ENCODE data around the gene KIFBP. TPM values are rescaled to one million over a fixed set of nuclear protein-coding genes. Genes with fewer than 3 reads are reported as not detected.

Gene KIFBP
- total and polyA plus RNA-seq, 9 of the 15 experiments (the other 6 are each of a cell fraction or from before 2014, with no cell fraction given), result 5.6 to 23.2 (median 14.8) TPM

DNA sequence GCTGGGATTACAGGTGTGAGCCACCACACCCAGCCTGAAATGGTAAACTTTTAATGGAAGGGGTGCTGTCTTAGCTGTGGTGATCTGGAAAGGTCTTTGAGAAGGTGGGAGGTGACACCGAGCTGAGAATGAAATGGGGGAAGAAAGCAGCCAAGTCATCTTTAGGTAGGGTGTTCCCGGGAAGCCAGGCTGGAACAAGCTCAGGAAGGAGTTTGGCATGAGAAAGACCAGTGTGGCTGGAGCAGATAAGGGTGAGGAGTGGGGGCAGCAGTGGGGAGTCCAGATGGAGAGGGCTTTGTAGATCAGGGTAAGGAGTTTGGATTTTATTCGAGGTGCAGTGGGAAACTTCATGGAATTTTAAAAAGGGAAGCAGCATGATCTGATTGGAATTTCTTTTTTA is 30.0 kb downstream of the KIFBP start (continued):
- TF ChIP-seq ZBTB17 (CRISPR knock-in tag; IDR thresholded peaks at IDR 0.05) (no peak), PHB (CRISPR knock-in tag; IDR thresholded peaks at IDR 0.05) (no peak), ZC3H11A (IDR thresholded peaks at IDR 0.05; ENCODE audit: low read depth, low read length) (no peak), FOXJ2 (tag; IDR thresholded peaks at IDR 0.05) (no peak), ASH1L (IDR thresholded peaks at IDR 0.05; ENCODE audit: borderline replicate concordance, low read depth, partially characterized antibody) (no peak), RUNX1 (IDR thresholded peaks at IDR 0.05; ENCODE audit: low read depth) (no peak), ZNF436 (CRISPR knock-in tag; IDR thresholded peaks at IDR 0.05) (no peak), TAF1 (IDR thresholded peaks at IDR 0.05; ENCODE audit: control insufficient read depth, extremely low read depth, insufficient read depth, low read length, severe bottlenecking) (no peak), TAL1 (IDR thresholded peaks at IDR 0.05) (peak; percentile 86), SNAPC5 (CRISPR knock-in tag; IDR thresholded peaks at IDR 0.05) (no peak), HDAC8 (tag; IDR thresholded peaks at IDR 0.05) (no peak), TOE1 (IDR thresholded peaks at IDR 0.05; ENCODE audit: borderline replicate concordance) (no peak; the same call in 1 of the 2 replicates), TOE1 (CRISPR knock-in tag; IDR thresholded peaks at IDR 0.05; ENCODE audit: borderline replicate concordance, low read depth) (no peak), ESRRB (CRISPR knock-in tag; IDR thresholded peaks at IDR 0.05; ENCODE audit: borderline replicate concordance) (no peak), CREBBP (IDR thresholded peaks at IDR 0.05; ENCODE audit: low read depth, low read length) (no peak), SP1 (CRISPR knock-in tag; IDR thresholded peaks at IDR 0.05) (no peak), RHOXF2B (CRISPR knock-in tag; conservative IDR thresholded peaks at IDR 0.05) (no peak), NR1H2 (CRISPR knock-in tag; IDR thresholded peaks at IDR 0.05) (no peak), PCBP2 (IDR thresholded peaks at IDR 0.05; ENCODE audit: low read depth, low read length, poor library complexity, severe bottlenecking) (no peak)
- TF ChIP-seq, protein P1, sequence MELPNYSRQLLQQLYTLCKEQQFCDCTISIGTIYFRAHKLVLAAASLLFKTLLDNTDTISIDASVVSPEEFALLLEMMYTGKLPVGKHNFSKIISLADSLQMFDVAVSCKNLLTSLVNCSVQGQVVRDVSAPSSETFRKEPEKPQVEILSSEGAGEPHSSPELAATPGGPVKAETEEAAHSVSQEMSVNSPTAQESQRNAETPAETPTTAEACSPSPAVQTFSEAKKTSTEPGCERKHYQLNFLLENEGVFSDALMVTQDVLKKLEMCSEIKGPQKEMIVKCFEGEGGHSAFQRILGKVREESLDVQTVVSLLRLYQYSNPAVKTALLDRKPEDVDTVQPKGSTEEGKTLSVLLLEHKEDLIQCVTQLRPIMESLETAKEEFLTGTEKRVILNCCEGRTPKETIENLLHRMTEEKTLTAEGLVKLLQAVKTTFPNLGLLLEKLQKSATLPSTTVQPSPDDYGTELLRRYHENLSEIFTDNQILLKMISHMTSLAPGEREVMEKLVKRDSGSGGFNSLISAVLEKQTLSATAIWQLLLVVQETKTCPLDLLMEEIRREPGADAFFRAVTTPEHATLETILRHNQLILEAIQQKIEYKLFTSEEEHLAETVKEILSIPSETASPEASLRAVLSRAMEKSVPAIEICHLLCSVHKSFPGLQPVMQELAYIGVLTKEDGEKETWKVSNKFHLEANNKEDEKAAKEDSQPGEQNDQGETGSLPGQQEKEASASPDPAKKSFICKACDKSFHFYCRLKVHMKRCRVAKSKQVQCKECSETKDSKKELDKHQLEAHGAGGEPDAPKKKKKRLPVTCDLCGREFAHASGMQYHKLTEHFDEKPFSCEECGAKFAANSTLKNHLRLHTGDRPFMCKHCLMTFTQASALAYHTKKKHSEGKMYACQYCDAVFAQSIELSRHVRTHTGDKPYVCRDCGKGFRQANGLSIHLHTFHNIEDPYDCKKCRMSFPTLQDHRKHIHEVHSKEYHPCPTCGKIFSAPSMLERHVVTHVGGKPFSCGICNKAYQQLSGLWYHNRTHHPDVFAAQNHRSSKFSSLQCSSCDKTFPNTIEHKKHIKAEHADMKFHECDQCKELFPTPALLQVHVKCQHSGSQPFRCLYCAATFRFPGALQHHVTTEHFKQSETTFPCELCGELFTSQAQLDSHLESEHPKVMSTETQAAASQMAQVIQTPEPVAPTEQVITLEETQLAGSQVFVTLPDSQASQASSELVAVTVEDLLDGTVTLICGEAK (IDR thresholded peaks at IDR 0.05), result no peak
- TF ChIP-seq, protein P1 (CRISPR knock-in tag; IDR thresholded peaks at IDR 0.05), result no peak

All from K562 (cell line).